Erythroblast (primary cell): ENCODE measurements around the gene TBC1D24.
A peak's percentile ranks its signal among the peaks of the same experiment; 100 is the strongest.

Experiments
- DNase-seq, 2 experiments: peaks; one replicate each; lab custom pipeline; 2025; lab: John Stamatoyannopoulos, UW
- GATA1 ChIP-seq: IDR thresholded peaks from 2 replicates; pipeline ENCODE4 v1.6.1; 2011; ENCODE audit warnings: low read depth, mild to moderate bottlenecking, control low read depth, low read length, moderate library complexity
- POLR2A ChIP-seq: IDR thresholded peaks from 2 replicates; pipeline ENCODE4 v1.6.1; 2011; ENCODE audit warnings: mild to moderate bottlenecking, low read length

TBC1D24 gene

GRCh38 chr16:2486645-2487516 is 12.0 kb downstream of the TBC1D24 start:
- no peak for TF ChIP-seq GATA1
- no peak for TF ChIP-seq POLR2A
- DNase-seq: peak; percentile 79 to 83

- no peak for DNase-seq
- TF ChIP-seq POLR2A: no peak
- no peak for TF ChIP-seq GATA1
Observed at GRCh38 chr16:2487517-2487842, 12.6 kb downstream of the TBC1D24 start.

- DNase-seq: no peak
- TF ChIP-seq GATA1 (no peak), POLR2A (no peak)
Observed at GRCh38 chr16:2487903-2488531, 13.1 kb downstream of the TBC1D24 start.

GRCh38 chr16:2489581-2489980 is 14.7 kb downstream of the TBC1D24 start:
- DNase-seq: no peak
- no peak for TF ChIP-seq POLR2A
- no peak for TF ChIP-seq GATA1

- no peak for TF ChIP-seq GATA1
- TF ChIP-seq POLR2A: no peak
- no peak for DNase-seq
Observed at GRCh38 chr16:2490190-2491105, 15.5 kb downstream of the TBC1D24 start.

GRCh38 chr16:2492292-2492691 is 17.4 kb downstream of the TBC1D24 start:
- DNase-seq: no peak
- TF ChIP-seq GATA1 (no peak), POLR2A (no peak)

- no peak for TF ChIP-seq POLR2A
- no peak for TF ChIP-seq GATA1
- DNase-seq: no peak
Observed at GRCh38 chr16:2493605-2494004, 18.7 kb downstream of the TBC1D24 start.

- DNase-seq: peak in 1 of 2 experiments; percentile 39
- TF ChIP-seq GATA1 (no peak), POLR2A (no peak)
Observed at GRCh38 chr16:2494616-2495015, 19.7 kb downstream of the TBC1D24 start.

- no peak for TF ChIP-seq GATA1
- TF ChIP-seq POLR2A: no peak
- DNase-seq: no peak
Observed at GRCh38 chr16:2495041-2495440, 20.1 kb downstream of the TBC1D24 start.

- TF ChIP-seq POLR2A (no peak), GATA1 (no peak)
- DNase-seq: no peak
Observed at GRCh38 chr16:2496223-2497115, 21.5 kb downstream of the TBC1D24 start.

GRCh38 chr16:2497116-2497630 is 22.2 kb downstream of the TBC1D24 start:
- TF ChIP-seq GATA1: no peak
- TF ChIP-seq POLR2A: no peak
- DNase-seq: peak; percentile 56 to 61

- DNase-seq: no peak
- TF ChIP-seq GATA1 (no peak), POLR2A (no peak)
Observed at GRCh38 chr16:2497695-2498484, 23.0 kb downstream of the TBC1D24 start.
